Lower leg skin (tissue), 3 donors: Measurements from ENCODE around the gene PROZ.

Experiments used
- POLR2A ChIP-seq, 2 donors: fragments of 450-650 bp; IDR thresholded peaks; one replicate each; pipeline ENCODE4 v1.6.1; 2016 to 2017; ENCODE audit warnings: antibody characterized with exemption in 2 of 2, mild to moderate bottlenecking in 1 of 2, moderate library complexity in 1 of 2
- TF ChIP-seq, protein P1 (sequence below), 3 donors: fragments of 450-650 bp; IDR thresholded peaks; one replicate each; pipeline ENCODE4 v1.5.1; 2016; ENCODE audit warnings: antibody characterized with exemption in 3 of 3, mild to moderate bottlenecking in 3 of 3, moderate library complexity in 2 of 3

DNA sequence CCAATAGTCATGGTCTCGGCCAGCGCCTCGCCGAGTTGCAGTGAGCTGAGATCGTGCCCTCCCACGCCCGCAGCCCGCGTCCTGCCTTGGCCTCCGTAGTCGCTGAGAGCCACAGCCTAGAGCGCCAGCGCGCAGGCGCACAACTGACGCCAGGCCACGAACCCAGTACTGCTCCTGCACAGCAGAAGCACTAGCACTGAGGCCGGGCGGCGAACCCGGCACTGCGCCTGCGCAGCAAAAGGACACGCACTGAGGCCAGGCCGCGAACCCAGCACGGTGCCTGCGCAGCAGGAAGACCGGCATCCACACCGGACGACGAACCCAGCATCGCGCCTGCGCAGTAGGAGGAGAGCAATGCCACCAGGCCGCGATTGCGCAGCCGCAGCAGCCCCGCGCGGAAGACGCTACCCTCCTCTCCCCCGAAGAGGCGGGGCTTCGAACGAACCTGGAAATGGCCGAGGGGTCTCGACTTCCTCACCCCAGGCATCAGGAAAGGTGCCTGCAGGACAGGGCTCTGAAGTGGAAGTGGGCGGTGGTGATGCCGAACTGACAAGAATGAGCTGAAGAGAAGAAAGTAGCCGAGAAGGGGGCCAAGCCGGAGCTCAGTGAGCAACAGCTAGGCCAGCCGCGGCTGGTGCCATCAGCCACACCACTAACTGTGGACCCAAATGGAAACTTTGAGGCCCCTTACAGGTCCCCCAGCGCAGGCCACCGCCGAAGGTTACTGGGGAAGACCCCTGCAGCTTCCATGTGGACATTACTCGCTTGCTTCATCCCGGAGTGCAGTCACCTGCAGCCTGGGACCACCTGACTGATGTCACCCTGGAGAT lies 28.3 kb upstream of the PROZ start:
- TF ChIP-seq, protein P1, sequence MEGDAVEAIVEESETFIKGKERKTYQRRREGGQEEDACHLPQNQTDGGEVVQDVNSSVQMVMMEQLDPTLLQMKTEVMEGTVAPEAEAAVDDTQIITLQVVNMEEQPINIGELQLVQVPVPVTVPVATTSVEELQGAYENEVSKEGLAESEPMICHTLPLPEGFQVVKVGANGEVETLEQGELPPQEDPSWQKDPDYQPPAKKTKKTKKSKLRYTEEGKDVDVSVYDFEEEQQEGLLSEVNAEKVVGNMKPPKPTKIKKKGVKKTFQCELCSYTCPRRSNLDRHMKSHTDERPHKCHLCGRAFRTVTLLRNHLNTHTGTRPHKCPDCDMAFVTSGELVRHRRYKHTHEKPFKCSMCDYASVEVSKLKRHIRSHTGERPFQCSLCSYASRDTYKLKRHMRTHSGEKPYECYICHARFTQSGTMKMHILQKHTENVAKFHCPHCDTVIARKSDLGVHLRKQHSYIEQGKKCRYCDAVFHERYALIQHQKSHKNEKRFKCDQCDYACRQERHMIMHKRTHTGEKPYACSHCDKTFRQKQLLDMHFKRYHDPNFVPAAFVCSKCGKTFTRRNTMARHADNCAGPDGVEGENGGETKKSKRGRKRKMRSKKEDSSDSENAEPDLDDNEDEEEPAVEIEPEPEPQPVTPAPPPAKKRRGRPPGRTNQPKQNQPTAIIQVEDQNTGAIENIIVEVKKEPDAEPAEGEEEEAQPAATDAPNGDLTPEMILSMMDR (IDR thresholded peaks at IDR 0.05) = no peak
- TF ChIP-seq POLR2A (IDR thresholded peaks at IDR 0.05) = no peak
